Measurements from ENCODE around the gene PDE4D.

DNA sequence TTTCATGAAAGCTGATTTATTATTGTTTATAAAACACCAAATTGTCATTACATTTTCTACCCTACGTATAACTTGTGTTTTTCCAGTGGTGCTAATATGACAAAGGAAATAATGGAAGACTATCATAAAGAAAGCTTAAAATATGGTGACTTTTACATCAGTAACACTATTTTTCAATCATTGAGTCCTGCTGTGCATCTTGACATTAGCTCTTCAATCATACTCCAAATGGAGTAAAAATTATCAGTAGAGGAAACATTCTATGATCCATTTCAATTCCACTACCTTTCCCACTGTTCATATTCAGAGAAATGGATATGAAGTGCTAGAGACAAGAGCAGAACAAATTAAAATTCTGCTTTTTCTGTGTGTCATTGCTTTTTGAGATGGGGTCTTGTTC lies 774.0 kb downstream of the PDE4D start:
- TF ChIP-seq TAF1 (IDR thresholded peaks at IDR 0.05; ENCODE audit: borderline replicate concordance, insufficient read depth, low read length) (no peak), REST (IDR thresholded peaks at IDR 0.05; ENCODE audit: insufficient read depth in 1 of 2, low read depth in 2 of 2, low read length in 2 of 2) (no peak), POLR2AphosphoS5 (IDR thresholded peaks at IDR 0.05; ENCODE audit: low read depth, low read length) (no peak), SIN3A (IDR thresholded peaks at IDR 0.05; ENCODE audit: borderline replicate concordance, insufficient read depth, low read length) (no peak), FOXP2 (optimal IDR thresholded peaks at IDR 0.05; ENCODE audit: borderline replicate concordance, extremely low read depth, extremely low read length, insufficient read depth) (no peak)
